ENCODE data around the gene ABTB2. TPM values are rescaled to one million over a fixed set of nuclear protein-coding genes. Genes with fewer than 3 reads are reported as not detected.

Gene ABTB2
- total RNA-seq, 6 donors from 2014 or later, result 1.4 to 6.8 (median 4.7) TPM

DNA sequence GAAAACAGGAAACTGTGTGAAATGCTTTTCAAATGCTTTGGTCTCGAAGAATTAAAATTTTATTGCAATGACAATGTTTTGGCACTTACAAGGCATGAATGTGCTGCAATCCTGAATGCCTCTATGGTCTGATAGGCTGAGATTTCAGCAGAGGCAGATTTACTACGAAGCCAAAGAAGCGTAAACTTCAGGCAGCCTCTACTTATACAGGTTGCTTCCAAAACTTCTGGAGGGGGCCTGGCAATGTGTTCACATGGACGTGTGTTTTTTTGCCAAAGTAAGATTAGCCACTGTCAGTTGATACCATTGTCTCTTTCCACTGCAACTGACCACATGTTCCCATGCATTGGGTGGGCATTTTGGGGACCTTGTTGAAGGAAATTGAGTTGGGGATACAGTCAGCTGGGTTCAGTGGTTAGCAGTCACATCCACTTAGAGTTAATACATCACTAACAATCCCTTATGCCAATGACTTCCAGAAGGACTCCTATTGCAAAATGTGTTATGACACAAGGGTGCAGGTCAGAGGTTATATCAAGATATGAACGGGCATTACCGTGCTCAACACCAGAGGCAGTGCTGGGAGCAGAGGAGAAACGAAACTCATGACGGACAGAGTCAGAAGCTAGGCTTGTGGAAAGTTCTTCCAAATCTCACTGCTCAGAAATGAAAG, 48.8 kb downstream of the ABTB2 start:
- TF ChIP-seq POLR2A (IDR thresholded peaks at IDR 0.05) (no peak), EP300 (IDR thresholded peaks at IDR 0.05) (peak in 1 of 4 donors; percentile 71), POLR2AphosphoS5 (IDR thresholded peaks at IDR 0.05) (peak in 1 of 2 donors; percentile 42)
- TF ChIP-seq, protein P1, sequence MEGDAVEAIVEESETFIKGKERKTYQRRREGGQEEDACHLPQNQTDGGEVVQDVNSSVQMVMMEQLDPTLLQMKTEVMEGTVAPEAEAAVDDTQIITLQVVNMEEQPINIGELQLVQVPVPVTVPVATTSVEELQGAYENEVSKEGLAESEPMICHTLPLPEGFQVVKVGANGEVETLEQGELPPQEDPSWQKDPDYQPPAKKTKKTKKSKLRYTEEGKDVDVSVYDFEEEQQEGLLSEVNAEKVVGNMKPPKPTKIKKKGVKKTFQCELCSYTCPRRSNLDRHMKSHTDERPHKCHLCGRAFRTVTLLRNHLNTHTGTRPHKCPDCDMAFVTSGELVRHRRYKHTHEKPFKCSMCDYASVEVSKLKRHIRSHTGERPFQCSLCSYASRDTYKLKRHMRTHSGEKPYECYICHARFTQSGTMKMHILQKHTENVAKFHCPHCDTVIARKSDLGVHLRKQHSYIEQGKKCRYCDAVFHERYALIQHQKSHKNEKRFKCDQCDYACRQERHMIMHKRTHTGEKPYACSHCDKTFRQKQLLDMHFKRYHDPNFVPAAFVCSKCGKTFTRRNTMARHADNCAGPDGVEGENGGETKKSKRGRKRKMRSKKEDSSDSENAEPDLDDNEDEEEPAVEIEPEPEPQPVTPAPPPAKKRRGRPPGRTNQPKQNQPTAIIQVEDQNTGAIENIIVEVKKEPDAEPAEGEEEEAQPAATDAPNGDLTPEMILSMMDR (IDR thresholded peaks at IDR 0.05), result peak in 1 of 6 experiments; percentile 35
- H3K4me3 ChIP-seq, result no peak overlapping the region
- DNase-seq, result peak in 1 of 2 donors; percentile 71
- WGBS, 2 donors, result 47 to 51% methylated on average over 8 of the region's 8 CpGs
- peaks cover 4 to 26% (median 14%) of the 10 kb centered on the region in 4 donors for H3K4me1 ChIP-seq
- no peaks in the 10 kb centered on the region for H3K27me3 ChIP-seq
- no peaks in the 10 kb centered on the region for H3K36me3 ChIP-seq
- peak; percentile 66 to 71 for ATAC-seq (ENCODE audit: low FRiP score in 2 of 2)
- H3K27ac ChIP-seq, result peak overlapping the region in 1 of 4 donors; percentile 9
- no peaks in the 10 kb centered on the region for H3K9me3 ChIP-seq

DNA sequence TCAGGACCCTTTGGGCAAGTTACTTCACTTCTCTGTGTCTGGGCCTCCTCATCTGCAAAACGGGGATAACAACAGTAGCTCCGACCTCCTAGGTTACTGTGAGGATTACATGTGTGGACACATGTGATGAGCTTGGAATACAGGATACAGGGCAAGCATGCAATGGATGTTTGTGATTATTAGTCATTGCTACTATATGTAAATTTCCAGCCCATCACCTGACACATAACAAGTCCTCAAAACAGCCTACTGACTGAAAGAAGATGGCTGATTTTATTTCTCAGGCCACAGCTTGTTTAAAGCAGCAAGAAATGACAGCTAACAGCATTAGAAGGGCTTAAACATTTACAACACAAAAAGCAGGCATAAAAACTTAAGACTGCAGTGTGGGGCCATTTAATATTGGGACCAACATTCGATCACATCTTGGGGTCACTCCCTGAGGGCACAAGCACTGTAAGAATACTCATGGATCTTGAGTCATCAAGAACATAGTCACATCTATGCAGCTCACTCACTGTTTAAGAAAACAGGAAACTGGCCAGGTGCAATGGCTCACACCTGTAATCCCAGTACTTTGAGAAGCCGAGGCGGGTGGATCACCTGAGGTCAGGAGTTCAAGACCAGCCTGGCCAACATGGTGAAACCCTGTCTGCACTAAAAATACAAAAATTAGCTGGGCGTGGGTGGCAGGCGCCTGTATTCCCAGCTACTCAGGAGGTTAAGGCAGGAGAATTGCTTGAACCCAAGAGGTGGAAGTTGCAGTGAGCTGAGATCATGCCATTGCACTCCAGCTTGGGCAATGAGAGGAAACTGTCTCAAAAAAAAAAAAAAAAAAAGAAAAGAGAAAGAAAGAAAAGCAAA, 49.5 kb downstream of the ABTB2 start:
- Histone ChIP-seq H3K27ac (peak overlapping the region in 2 of 4 donors; percentile 1 to 27), H3K9me3 (no peaks in the 10 kb centered on the region), H3K27me3 (no peaks in the 10 kb centered on the region), H3K36me3 (no peaks in the 10 kb centered on the region), H3K4me3 (no peak overlapping the region), H3K4me1 (peaks cover 4 to 26% (median 14%) of the 10 kb centered on the region in 4 donors)
- DNase-seq (no peak), ATAC-seq (ENCODE audit: low FRiP score in 2 of 2) (peak in 1 of 2 donors; percentile 20)
- TF ChIP-seq, protein P1 (IDR thresholded peaks at IDR 0.05), result no peak
- no peak for TF ChIP-seq EP300 (IDR thresholded peaks at IDR 0.05)
- no peak for TF ChIP-seq POLR2AphosphoS5 (IDR thresholded peaks at IDR 0.05)
- no peak for TF ChIP-seq POLR2A (IDR thresholded peaks at IDR 0.05)
- 77 to 96% methylated on average over 7 of the region's 7 CpGs for WGBS, 2 donors

DNA sequence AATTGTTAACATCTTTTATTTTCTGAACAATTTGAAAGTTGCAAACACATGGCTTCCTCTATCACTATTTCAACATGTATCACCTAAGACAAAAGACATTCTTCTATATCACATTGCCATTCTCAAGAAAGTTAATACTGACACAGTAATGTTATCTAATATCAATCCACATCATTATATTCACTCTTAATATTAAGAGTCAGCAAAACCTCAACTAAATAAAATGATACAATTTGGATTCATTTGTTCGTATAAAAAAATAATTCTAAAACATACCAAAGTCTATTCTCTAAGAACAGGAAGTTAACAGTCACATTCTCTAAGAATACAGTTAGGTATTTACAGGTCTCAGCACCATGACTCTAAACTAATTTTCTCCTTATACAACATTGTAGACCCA, 52.0 kb downstream of the ABTB2 start:
- WGBS, 2 donors, result 78 to 84% methylated on average over 1 of the region's 1 CpG
- no peaks in the 10 kb centered on the region for H3K36me3 ChIP-seq
- H3K4me3 ChIP-seq, result no peak overlapping the region
- no peak for TF ChIP-seq EP300 (IDR thresholded peaks at IDR 0.05)
- H3K27me3 ChIP-seq, result no peaks in the 10 kb centered on the region
- no peak overlapping the region for H3K27ac ChIP-seq
- DNase-seq (no peak), ATAC-seq (ENCODE audit: low FRiP score in 2 of 2) (no peak)
- no peaks in the 10 kb centered on the region for H3K9me3 ChIP-seq
- H3K4me1 ChIP-seq, result peaks cover 4 to 18% (median 9%) of the 10 kb centered on the region in 4 donors

DNA sequence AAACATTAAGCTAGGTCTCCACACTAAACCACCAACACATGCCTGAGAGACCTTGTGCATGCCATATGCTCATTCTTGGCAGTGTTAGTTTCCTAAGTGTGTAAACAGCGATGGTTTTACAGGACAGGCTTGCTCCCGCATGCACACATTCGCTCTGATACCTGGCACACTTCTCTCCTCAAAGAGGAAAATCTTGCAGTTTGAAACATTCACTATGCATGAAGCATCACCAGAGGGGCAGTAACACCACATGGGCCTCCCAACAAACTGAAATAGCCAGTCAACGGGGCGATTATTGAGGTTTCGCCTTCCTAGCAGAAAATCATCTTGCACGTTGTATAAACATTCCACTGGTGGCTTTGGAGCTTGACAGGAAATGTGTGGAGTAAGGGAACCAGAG, 52.6 kb downstream of the ABTB2 start:
- TF ChIP-seq, protein P1 (IDR thresholded peaks at IDR 0.05), result no peak
- TF ChIP-seq POLR2A (IDR thresholded peaks at IDR 0.05) (no peak), EP300 (IDR thresholded peaks at IDR 0.05) (no peak), POLR2AphosphoS5 (IDR thresholded peaks at IDR 0.05) (no peak)
- peaks cover 0 to 16% (median 5%) of the 10 kb centered on the region in 4 donors for H3K4me1 ChIP-seq
- no peaks in the 10 kb centered on the region for H3K36me3 ChIP-seq
- no peaks in the 10 kb centered on the region for H3K9me3 ChIP-seq
- H3K27me3 ChIP-seq, result no peaks in the 10 kb centered on the region
- DNase-seq (no peak), ATAC-seq (ENCODE audit: low FRiP score in 2 of 2) (no peak)
- no peak overlapping the region for H3K27ac ChIP-seq
- WGBS, 2 donors, result 71 to 80% methylated on average over 7 of the region's 7 CpGs
- no peak overlapping the region for H3K4me3 ChIP-seq

DNA sequence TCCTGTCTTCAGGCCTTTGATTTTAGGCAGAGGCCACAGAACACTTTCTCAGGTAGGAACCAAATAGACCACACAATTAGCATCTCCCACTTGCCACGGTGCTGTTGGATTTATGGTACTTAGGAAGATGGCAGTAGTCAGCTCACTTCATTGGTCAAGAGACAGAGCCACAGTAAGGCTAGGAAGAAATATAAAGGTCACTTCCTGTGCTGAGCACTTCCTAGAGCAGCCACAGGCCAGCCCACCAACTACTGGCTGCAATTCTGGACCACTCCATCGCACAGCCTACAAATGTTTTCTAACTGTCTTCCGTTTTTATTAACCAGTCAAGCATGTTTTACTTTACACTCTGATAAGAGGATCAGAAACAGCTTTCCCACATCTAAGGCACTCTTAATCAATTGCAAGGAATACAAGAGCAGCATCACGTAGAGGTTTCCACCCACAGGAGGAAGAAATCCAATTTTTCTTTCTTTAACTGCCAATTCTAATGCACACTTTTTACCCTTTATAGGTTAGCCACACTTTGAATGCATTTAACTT, 54.7 kb downstream of the ABTB2 start:
- WGBS, 2 donors, result 69 to 81% methylated on average over 4 of the region's 4 CpGs
- Histone ChIP-seq H3K27ac (no peak overlapping the region), H3K27me3 (no peaks in the 10 kb centered on the region), H3K4me3 (no peak overlapping the region), H3K9me3 (no peaks in the 10 kb centered on the region), H3K36me3 (no peaks in the 10 kb centered on the region), H3K4me1 (peaks cover 0 to under 1% (median 0%) of the 10 kb centered on the region in 4 donors)
- TF ChIP-seq POLR2A (IDR thresholded peaks at IDR 0.05) (no peak), EP300 (IDR thresholded peaks at IDR 0.05) (no peak), POLR2AphosphoS5 (IDR thresholded peaks at IDR 0.05) (no peak)
- TF ChIP-seq, protein P1 (IDR thresholded peaks at IDR 0.05), result no peak
- DNase-seq (no peak), ATAC-seq (ENCODE audit: low FRiP score in 2 of 2) (no peak)

Measured in upper lobe of left lung (tissue), 6 donors.